WTC11 (cell line): ENCODE results near the gene SH2D4B. TPM values are rescaled to one million over a fixed set of nuclear protein-coding genes. Genes with fewer than 3 reads are reported as not detected.

Experiments used
- ATAC-seq: fragments of 200-7000 bp; cut with Tn5 transposase; 2 replicates; pipeline ENCODE4 v1.10.0; 2021; ENCODE audit warnings: mild to moderate bottlenecking, moderate library complexity
- CTCF ChIA-PET: fragments of 300-600 bp; sonication (Branson Sonifier 250); formaldehyde crosslinking; loops from one replicate; lab custom pipeline; 2021; ENCODE audit warnings: antibody characterized with exemption; lab: Charles Lee
- POLR2A ChIA-PET: fragments of 350-600 bp; sonication (Branson Sonifier 250); formaldehyde crosslinking; loops from one replicate; lab custom pipeline; 2021; ENCODE audit warnings: antibody characterized with exemption; lab: Charles Lee
- DNase-seq: peaks from one replicate; pipeline ENCODE4 v3.0.0; 2021; ENCODE audit warnings: low spot score
- H3K27ac Mint-ChIP-seq: 2 replicates; pipeline ENCODE4 v1.8.0; 2021; ENCODE audit warnings: mixed read lengths
- H3K27me3 Mint-ChIP-seq: 2 replicates; pipeline ENCODE4 v1.8.0; 2021; ENCODE audit warnings: low read depth, mild to moderate bottlenecking, moderate library complexity, mixed read lengths
- H3K36me3 Mint-ChIP-seq: 2 replicates; pipeline ENCODE4 v1.8.0; 2021; ENCODE audit warnings: mixed read lengths
- H3K4me1 Mint-ChIP-seq: 2 replicates; pipeline ENCODE4 v1.8.0; 2022; ENCODE audit warnings: mixed read lengths
- H3K4me3 Mint-ChIP-seq: 2 replicates; pipeline ENCODE4 v1.8.0; 2021; ENCODE audit warnings: mild to moderate bottlenecking, moderate library complexity, mixed read lengths
- H3K9me3 Mint-ChIP-seq: 2 replicates; pipeline ENCODE4 v1.8.0; 2021; ENCODE audit warnings: mixed read lengths
- CREB1 ChIP-seq: sonication (generic); formaldehyde crosslinking; IDR thresholded peaks from 2 replicates; pipeline ENCODE4 v1.8.0; 2023; ENCODE audit warnings: mild to moderate bottlenecking, missing genetic modification reagents
- CREM ChIP-seq: sonication (generic); formaldehyde crosslinking; IDR thresholded peaks from 2 replicates; pipeline ENCODE4 v1.8.1; 2022; ENCODE audit warnings: mild to moderate bottlenecking, missing genetic modification reagents, moderate library complexity
- ELF4 ChIP-seq: sonication (generic); formaldehyde crosslinking; IDR thresholded peaks from 2 replicates; pipeline ENCODE4 v1.8.1; 2022; ENCODE audit warnings: low read depth, mild to moderate bottlenecking, moderate library complexity, missing genetic modification reagents
- FOXJ3 ChIP-seq: sonication (generic); formaldehyde crosslinking; IDR thresholded peaks from 2 replicates; pipeline ENCODE4 v1.9.0; 2021; ENCODE audit warnings: missing genetic modification reagents, mild to moderate bottlenecking, borderline replicate concordance
- JUN ChIP-seq: sonication (generic); formaldehyde crosslinking; IDR thresholded peaks from 2 replicates; pipeline ENCODE4 v1.8.0; 2023; ENCODE audit warnings: mild to moderate bottlenecking, missing genetic modification reagents
- NFYB ChIP-seq: sonication (generic); formaldehyde crosslinking; conservative IDR thresholded peaks from 2 replicates; pipeline ENCODE4 v1.8.0; 2022; ENCODE audit warnings: low read depth, missing genetic modification reagents
- RELA ChIP-seq: sonication (generic); formaldehyde crosslinking; IDR thresholded peaks from 2 replicates; pipeline ENCODE4 v1.8.1; 2022; ENCODE audit warnings: missing genetic modification reagents, mild to moderate bottlenecking, borderline replicate concordance
- SMAD3 ChIP-seq: sonication (generic); formaldehyde crosslinking; IDR thresholded peaks from 2 replicates; pipeline ENCODE4 v1.8.0; 2022; ENCODE audit warnings: missing genetic modification reagents, mild to moderate bottlenecking, borderline replicate concordance
- SMAD4 ChIP-seq: sonication (generic); formaldehyde crosslinking; IDR thresholded peaks from 2 replicates; pipeline ENCODE4 v1.8.0; 2022; ENCODE audit warnings: mild to moderate bottlenecking, missing genetic modification reagents
- SP1 ChIP-seq: sonication (generic); formaldehyde crosslinking; conservative IDR thresholded peaks from 2 replicates; pipeline ENCODE4 v1.8.1; 2022; ENCODE audit warnings: missing genetic modification reagents
- TP53 ChIP-seq: sonication (generic); formaldehyde crosslinking; IDR thresholded peaks from 2 replicates; pipeline ENCODE4 v1.8.1; 2023; ENCODE audit warnings: mild to moderate bottlenecking, missing genetic modification reagents
- ZNF263 ChIP-seq: sonication (generic); formaldehyde crosslinking; IDR thresholded peaks from 2 replicates; pipeline ENCODE4 v1.8.1; 2022; ENCODE audit warnings: low read depth, mild to moderate bottlenecking, moderate library complexity, missing genetic modification reagents
- ZNF317 ChIP-seq: sonication (generic); formaldehyde crosslinking; IDR thresholded peaks from 2 replicates; pipeline ENCODE4 v1.8.1; 2023; ENCODE audit warnings: low read depth, mild to moderate bottlenecking, moderate library complexity, missing genetic modification reagents, borderline replicate concordance
- total RNA-seq: library from RNA; stranded (reverse); gene quantifications from 3 replicates; pipeline ENCODE4 v1.2.3, GENCODE V29; 2021
- TF ChIP-seq, protein P1 (sequence below): sonication (generic); formaldehyde crosslinking; conservative IDR thresholded peaks from 2 replicates; pipeline ENCODE4 v1.8.1; 2022; ENCODE audit warnings: mild to moderate bottlenecking, missing genetic modification reagents
- TF ChIP-seq, protein P2 (sequence below): sonication (generic); formaldehyde crosslinking; IDR thresholded peaks from 2 replicates; pipeline ENCODE4 v1.8.1; 2023; ENCODE audit warnings: mild to moderate bottlenecking, missing genetic modification reagents
- TF ChIP-seq, protein P3 (sequence below): sonication (generic); formaldehyde crosslinking; conservative IDR thresholded peaks from 2 replicates; pipeline ENCODE4 v1.8.1; 2023; ENCODE audit warnings: mild to moderate bottlenecking, low read depth, missing genetic modification reagents, moderate library complexity
- TF ChIP-seq, protein P4 (sequence below): sonication (generic); formaldehyde crosslinking; IDR thresholded peaks from 2 replicates; pipeline ENCODE4 v1.8.1; 2023; ENCODE audit warnings: mild to moderate bottlenecking, missing genetic modification reagents, moderate library complexity

Gene SH2D4B
- total RNA-seq, 1 experiment from 2014 or later, result 0.04 TPM

DNA sequence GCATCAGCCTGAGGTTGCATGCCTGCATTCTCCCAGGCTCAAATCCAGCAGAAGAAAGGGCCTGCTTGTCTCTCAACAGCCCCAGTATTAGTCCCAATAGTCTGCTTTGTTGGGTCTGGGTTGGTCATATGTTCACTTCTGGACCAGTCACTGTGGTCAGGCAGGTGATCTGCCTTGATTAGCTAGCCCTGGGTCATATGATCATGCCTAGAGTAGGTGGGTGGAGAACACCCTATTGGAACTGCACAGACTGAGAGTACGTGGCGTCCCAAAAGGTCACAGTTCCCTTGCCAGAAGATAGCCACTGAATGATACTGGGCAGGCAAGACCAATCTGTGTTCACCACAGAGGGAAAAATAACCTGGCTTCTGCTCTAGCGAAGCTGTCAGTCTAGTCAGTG, 80.1 kb downstream of the SH2D4B start (continued):
- TF ChIP-seq ZNF263 (CRISPR knock-in tag) (no peak), SP1 (no peak)

DNA sequence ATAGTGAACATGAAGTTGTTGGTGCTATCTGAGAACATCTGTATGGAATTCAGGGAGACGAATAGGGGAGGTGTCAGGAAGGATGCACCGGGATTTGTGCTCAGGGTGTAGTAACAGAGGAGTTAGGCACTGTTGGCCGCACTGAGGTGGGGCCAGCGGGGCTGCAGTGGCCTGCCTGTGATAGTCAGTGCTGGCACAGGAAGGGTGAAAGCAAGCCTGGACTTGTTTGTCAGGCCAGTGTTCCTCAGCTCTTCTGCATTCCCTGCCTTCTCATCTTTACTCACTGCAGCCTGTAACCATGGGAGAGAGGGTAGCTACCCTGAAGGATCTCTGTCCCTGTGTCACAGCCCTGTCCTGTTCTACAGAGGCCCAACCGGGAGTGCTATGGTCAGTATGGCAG, 81.3 kb downstream of the SH2D4B start:
- H3K27ac Mint-ChIP-seq, result no peak overlapping the region
- H3K4me1 Mint-ChIP-seq, result no peaks in the 10 kb centered on the region
- DNase-seq (no peak), ATAC-seq (no peak)
- POLR2A ChIA-PET, result no interaction called here
- TF ChIP-seq, protein P1, sequence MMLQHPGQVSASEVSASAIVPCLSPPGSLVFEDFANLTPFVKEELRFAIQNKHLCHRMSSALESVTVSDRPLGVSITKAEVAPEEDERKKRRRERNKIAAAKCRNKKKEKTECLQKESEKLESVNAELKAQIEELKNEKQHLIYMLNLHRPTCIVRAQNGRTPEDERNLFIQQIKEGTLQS (CRISPR knock-in tag), result no peak
- TF ChIP-seq ELF4 (CRISPR knock-in tag) (no peak), ZNF317 (no peak), FOXJ3 (no peak), CREB1 (no peak), SMAD4 (CRISPR knock-in tag) (no peak), RELA (CRISPR knock-in tag) (no peak)
- TF ChIP-seq, protein P2, sequence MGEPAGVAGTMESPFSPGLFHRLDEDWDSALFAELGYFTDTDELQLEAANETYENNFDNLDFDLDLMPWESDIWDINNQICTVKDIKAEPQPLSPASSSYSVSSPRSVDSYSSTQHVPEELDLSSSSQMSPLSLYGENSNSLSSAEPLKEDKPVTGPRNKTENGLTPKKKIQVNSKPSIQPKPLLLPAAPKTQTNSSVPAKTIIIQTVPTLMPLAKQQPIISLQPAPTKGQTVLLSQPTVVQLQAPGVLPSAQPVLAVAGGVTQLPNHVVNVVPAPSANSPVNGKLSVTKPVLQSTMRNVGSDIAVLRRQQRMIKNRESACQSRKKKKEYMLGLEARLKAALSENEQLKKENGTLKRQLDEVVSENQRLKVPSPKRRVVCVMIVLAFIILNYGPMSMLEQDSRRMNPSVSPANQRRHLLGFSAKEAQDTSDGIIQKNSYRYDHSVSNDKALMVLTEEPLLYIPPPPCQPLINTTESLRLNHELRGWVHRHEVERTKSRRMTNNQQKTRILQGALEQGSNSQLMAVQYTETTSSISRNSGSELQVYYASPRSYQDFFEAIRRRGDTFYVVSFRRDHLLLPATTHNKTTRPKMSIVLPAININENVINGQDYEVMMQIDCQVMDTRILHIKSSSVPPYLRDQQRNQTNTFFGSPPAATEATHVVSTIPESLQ (CRISPR knock-in tag), result no peak
- CTCF ChIA-PET, result interaction anchor here (0.8 to 2.4 kb wide), 3 partner anchors 20 to 45 kb away, joined by 3 to 8 read pairs (median 6); no protein-coding TSS in a partner anchor
- no peaks in the 10 kb centered on the region for H3K36me3 Mint-ChIP-seq
- no peak overlapping the region for H3K4me3 Mint-ChIP-seq
- peaks cover under 1% of the 10 kb centered on the region; the same call in 1 of the 2 replicates for H3K27me3 Mint-ChIP-seq
- H3K9me3 Mint-ChIP-seq, result peaks cover 10% of the 10 kb centered on the region

DNA sequence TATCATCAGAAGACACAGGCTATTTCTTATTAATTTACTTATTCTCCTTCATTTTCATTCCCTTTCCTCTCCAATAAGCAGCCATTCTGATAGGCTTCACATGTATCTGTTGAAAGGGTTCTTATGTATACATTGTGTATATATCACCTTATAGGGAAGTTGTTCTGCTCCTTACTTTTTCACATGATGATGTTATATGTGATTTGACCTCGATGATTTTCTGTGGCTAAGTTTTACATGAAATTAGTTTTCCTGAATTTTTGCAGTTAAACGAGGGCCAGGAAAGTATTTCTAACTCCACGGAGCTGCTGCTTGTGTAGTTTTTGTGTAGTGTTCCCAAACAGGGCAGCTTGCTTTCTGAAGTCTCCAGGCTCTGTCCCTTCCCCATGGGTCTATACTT, 84.5 kb downstream of the SH2D4B start:
- ChIA-PET POLR2A (no interaction called here), CTCF (interaction anchor here (1.0 to 1.1 kb wide), 2 partner anchors 22 to 41 kb away, joined by 3 to 4 read pairs; no protein-coding TSS in a partner anchor)
- Mint-ChIP-seq H3K9me3 (peaks cover 22% of the 10 kb centered on the region), H3K27me3 (peaks cover 2% of the 10 kb centered on the region; the same call in 1 of the 2 replicates), H3K4me3 (no peak overlapping the region), H3K36me3 (peaks cover 13% of the 10 kb centered on the region), H3K4me1 (no peaks in the 10 kb centered on the region), H3K27ac (no peak overlapping the region)
- no peak for TF ChIP-seq SMAD3 (CRISPR knock-in tag)
- TF ChIP-seq TP53 (CRISPR knock-in tag), result no peak
- no peak for TF ChIP-seq CREB1
- TF ChIP-seq, protein P3, sequence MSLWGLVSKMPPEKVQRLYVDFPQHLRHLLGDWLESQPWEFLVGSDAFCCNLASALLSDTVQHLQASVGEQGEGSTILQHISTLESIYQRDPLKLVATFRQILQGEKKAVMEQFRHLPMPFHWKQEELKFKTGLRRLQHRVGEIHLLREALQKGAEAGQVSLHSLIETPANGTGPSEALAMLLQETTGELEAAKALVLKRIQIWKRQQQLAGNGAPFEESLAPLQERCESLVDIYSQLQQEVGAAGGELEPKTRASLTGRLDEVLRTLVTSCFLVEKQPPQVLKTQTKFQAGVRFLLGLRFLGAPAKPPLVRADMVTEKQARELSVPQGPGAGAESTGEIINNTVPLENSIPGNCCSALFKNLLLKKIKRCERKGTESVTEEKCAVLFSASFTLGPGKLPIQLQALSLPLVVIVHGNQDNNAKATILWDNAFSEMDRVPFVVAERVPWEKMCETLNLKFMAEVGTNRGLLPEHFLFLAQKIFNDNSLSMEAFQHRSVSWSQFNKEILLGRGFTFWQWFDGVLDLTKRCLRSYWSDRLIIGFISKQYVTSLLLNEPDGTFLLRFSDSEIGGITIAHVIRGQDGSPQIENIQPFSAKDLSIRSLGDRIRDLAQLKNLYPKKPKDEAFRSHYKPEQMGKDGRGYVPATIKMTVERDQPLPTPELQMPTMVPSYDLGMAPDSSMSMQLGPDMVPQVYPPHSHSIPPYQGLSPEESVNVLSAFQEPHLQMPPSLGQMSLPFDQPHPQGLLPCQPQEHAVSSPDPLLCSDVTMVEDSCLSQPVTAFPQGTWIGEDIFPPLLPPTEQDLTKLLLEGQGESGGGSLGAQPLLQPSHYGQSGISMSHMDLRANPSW (CRISPR knock-in tag), result no peak
- TF ChIP-seq CREM (CRISPR knock-in tag), result no peak
- no peak for TF ChIP-seq JUN (CRISPR knock-in tag)
- TF ChIP-seq, protein P4, sequence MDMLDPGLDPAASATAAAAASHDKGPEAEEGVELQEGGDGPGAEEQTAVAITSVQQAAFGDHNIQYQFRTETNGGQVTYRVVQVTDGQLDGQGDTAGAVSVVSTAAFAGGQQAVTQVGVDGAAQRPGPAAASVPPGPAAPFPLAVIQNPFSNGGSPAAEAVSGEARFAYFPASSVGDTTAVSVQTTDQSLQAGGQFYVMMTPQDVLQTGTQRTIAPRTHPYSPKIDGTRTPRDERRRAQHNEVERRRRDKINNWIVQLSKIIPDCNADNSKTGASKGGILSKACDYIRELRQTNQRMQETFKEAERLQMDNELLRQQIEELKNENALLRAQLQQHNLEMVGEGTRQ, result no peak
- TF ChIP-seq, protein P2 (CRISPR knock-in tag), result no peak
- no peak for TF ChIP-seq NFYB (CRISPR knock-in tag)
- no peak for TF ChIP-seq RELA (CRISPR knock-in tag)
- ATAC-seq, result no peak
- no peak for DNase-seq
